ENCODE data around the gene PPP2R5A.
"Not testable (repeated sequence)": the region's sequence is repeated elsewhere in the genome, so short reads cannot be mapped to it uniquely, and the experiment has no call there.

Gene PPP2R5A

DNA sequence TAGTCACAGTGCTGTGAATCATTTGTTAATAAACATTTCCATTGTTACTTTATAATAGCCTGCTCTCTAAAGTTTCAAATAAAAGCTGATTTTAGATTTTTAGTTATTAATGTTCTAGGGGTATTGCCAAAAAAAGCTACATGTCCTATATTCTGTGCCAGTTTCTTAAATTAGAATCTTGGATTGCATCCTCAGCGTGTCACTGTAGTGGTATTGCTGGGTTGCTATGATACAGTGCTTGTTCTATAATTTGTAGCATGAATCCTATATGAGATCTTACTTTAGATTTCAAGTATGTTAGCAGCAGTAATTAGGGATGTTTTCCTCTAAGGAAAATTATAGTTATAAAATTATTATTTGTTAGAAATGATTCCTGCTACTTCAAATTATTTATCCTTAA, 16.4 kb downstream of the PPP2R5A start:
- no peak overlapping the region for H3K4me3 ChIP-seq (ENCODE audit: low read length)
- TF ChIP-seq ZNF274 (IDR thresholded peaks at IDR 0.05; ENCODE audit: low read depth, low read length) = no peak

DNA sequence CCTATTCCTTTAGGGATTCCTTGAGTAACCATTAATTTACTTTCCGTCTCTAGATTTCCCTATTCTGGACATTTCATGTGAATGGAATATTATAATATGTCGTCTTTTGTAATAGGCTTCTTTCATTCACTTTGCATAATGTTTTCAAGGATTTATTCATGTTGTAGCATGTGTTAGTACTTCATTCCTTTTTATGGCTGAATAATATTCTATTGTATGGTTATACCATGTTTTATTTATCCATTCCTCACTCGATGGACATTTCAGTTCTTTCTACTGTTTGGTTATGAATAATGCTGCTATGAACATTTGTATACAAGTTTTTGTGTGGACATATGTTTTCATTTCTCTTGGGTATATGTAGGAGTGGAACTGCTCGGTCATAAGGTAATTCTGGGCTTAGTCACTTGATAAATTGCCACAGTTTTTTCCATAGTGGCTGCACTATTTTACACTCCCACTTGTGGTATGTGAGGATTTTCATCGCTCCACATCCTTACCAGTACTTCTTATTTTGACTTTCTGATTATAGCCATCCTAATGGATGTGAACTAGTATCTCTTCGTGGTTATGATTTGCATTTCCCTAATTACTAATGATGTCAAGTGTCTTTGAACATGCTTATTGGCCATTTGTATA, 17.7 kb downstream of the PPP2R5A start:
- H3K4me3 ChIP-seq (ENCODE audit: low read length) = no peak overlapping the region
- no peak for TF ChIP-seq ZNF274 (IDR thresholded peaks at IDR 0.05; ENCODE audit: low read depth, low read length)

DNA sequence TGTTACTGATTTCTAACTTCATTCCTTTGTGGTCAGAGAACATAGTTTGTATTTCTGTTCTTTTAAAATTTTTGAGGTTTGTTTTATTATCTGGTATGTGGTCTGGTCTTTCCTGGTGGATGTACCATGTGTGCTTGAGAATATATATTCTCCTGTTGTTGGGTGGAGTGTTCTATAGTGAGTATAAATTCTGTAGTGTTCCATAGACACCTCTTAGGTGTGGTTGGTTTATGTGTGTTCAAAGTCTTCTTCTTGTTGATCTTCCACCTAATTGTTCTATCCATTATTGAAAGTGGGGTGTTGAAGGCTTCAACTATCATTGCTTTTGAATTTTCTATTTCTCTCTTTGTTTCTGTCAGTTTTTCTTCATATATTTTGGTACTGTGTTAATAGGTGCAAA, 20.1 kb downstream of the PPP2R5A start:
- no peak for TF ChIP-seq ZNF274 (IDR thresholded peaks at IDR 0.05; ENCODE audit: low read depth, low read length)
- no peak overlapping the region for H3K4me3 ChIP-seq (ENCODE audit: low read length)

DNA sequence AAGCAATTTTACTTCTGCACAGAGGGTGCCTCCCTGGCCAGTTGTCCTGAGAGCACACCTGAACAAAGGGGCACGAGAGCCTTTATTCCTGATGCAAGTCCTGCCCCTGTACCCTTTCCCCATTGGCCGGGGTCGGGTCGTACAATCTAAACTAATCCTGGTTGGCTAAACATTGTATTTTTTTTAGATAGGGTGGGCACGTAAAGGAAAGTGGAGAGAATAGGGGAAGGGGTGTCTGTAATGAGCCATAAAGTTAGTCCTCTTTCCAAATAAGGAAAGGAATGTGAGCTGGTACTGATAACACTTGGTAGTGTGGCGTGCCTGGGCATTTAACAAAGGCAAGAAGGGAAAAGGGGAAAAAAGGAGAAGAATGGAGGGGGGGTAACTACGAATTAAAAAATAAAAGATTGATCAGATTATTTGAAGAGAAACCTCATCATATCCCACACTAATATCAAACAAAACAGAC, 20.8 kb downstream of the PPP2R5A start:
- not testable (repeated sequence) for H3K4me3 ChIP-seq (ENCODE audit: low read length)

DNA sequence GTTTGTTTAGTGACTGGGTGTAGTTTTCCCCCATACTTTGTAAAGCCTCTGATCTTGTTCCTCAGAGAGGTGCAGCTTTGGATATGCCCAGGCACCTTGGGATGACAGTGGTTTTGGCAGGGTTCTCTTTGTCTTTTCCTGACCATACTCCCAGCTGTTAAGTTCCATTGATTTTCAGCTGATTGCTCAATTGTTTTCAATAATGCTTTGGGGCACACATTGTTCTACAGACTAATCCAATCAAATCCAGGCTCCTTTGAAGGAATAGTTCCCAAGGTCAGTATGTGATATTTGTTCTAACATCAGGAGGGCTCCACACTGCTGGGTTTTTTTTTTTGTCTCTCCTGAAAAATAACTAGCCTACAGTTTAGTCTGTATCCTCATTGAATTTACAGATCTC, 24.8 kb downstream of the PPP2R5A start:
- no peak overlapping the region for H3K4me3 ChIP-seq (ENCODE audit: low read length)
- TF ChIP-seq ZNF274 (IDR thresholded peaks at IDR 0.05; ENCODE audit: low read depth, low read length) = no peak

DNA sequence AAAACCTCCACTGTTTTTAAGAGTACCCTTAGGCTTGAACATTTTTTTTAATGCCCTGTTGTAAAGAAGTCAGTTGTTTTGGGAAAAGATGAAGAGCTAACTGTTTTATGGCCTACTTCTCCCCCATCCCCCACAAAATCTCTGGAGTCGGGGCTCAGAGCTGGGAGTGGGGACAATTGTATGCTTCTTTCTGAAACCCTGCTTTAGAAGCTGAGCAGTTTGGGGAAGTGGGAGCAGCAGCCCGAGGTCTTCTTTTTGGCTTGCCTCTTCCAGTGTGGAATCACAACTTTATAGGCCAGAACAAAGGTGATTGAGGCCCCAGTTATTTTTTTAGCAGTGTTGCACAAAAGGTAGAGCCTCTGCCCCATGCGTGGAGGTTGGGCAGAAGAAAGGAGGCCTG, 25.2 kb downstream of the PPP2R5A start:
- no peak overlapping the region for H3K4me3 ChIP-seq (ENCODE audit: low read length)
- no peak for TF ChIP-seq ZNF274 (IDR thresholded peaks at IDR 0.05; ENCODE audit: low read depth, low read length)

DNA sequence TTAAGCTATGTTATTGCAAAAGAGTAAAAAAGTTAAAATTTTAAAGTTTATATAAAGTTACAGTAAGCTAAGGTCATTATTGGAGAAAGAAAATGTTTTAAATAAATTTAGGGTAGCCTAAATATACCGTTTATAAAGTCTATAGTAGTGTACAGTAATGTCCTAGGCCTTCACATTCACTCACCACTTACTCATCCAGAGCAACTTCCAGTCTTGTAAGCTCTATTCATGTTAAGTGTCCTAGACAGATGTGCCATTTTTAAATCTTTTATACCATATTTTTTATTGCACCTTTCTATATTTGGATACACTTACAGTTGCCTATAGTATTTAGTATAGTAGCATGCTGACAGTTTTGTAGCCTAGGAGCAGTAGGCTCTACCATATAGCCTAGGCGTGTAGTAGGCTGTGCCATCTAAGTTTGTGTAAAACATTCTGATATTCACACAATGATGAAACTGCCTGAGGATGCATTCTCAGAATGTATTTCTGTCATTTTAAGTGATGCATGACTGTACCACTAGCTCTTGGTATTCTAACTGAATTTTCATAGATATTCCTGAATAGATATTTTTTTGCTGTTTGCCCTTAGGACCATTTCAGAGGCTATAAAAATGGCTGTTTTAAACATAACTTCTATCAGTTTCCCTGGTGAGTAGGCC, 26.8 kb downstream of the PPP2R5A start:
- TF ChIP-seq ZNF274 (IDR thresholded peaks at IDR 0.05; ENCODE audit: low read depth, low read length) = no peak
- H3K4me3 ChIP-seq (ENCODE audit: low read length) = no peak overlapping the region

DNA sequence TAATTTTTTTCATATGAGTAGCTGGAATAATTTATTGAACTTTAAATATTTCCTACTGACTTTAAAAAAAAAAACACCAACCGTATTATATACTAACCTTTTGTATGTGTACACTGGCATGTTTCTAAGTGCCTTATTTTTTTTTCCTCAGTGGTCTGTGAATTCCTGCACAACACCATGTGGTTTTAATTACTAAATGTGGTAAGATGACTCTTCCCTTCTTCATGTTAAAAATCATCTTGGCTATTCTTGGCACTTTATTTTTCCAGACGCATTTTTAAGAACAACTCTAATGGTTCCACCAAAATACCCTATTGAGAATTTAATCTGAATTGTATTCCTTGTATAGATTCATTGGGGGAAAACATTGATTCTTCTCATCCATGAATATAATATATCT, 28.4 kb downstream of the PPP2R5A start:
- no peak for TF ChIP-seq ZNF274 (IDR thresholded peaks at IDR 0.05; ENCODE audit: low read depth, low read length)
- no peak overlapping the region for H3K4me3 ChIP-seq (ENCODE audit: low read length)

DNA sequence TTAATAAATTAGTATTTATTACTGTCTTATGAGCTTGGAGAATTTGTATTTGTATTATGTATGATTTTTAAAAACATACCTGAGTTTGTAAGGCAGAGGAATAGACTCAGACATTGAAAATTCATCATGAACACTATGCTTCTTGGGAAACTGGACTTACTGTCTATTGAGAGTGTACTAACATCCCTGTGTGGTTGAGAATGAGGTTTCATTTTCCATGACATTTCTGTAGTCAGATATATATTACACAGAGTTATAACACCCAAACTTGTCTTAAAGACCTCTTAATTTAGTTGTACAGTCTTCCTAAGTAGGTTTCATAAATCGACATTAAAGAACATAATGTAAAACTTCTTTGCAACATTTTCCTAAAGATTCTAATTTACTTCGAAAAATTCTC, 30.0 kb downstream of the PPP2R5A start:
- H3K4me3 ChIP-seq (ENCODE audit: low read length) = no peak overlapping the region

DNA sequence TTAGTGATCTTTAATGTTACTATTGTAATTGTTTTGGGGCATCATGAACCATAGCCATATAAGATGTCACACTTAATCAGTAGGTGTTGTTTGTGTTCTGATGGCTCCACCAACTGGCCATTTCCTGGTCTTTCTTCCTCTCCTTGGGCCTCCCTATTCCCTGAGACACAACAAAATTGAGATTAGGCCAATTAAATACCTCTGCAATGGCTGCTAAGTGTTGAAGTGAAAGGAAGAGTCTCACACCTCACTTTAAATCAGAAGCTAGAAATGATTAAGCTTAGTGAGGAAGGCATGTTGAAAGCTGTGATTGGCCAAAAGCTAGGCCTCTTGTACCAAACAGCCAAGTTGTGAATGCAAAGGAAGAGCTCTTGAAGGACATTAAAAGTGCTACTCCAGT, 30.7 kb downstream of the PPP2R5A start:
- TF ChIP-seq ZNF274 (IDR thresholded peaks at IDR 0.05; ENCODE audit: low read depth, low read length) = no peak

More for the DNA sequence above, 30.0 kb downstream of the PPP2R5A start:
- TF ChIP-seq ZNF274 (IDR thresholded peaks at IDR 0.05; ENCODE audit: low read depth, low read length) = no peak

DNA sequence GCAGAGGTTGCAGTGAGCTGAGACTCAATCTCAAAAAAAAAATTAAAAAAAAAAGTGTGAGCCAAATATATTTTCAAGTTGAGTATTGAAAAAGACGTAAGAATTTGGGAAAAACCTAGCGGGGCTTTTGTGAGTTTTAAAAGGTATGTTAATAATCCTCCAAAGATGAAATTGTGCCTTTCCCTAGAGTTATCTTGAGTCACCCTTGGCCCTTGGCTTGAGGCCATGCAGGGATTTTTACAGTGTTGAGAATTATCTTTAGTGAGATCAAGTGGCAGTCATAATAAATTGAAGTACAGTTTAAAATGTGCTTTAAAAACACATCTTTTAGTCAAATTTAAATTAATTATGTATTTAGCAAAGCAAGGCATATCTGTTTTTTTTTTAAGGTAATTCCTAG, 32.7 kb downstream of the PPP2R5A start:
- no peak overlapping the region for H3K4me3 ChIP-seq (ENCODE audit: low read length)
- no peak for TF ChIP-seq ZNF274 (IDR thresholded peaks at IDR 0.05; ENCODE audit: low read depth, low read length)

More for the DNA sequence above, 30.7 kb downstream of the PPP2R5A start:
- no peak overlapping the region for H3K4me3 ChIP-seq (ENCODE audit: low read length)

DNA sequence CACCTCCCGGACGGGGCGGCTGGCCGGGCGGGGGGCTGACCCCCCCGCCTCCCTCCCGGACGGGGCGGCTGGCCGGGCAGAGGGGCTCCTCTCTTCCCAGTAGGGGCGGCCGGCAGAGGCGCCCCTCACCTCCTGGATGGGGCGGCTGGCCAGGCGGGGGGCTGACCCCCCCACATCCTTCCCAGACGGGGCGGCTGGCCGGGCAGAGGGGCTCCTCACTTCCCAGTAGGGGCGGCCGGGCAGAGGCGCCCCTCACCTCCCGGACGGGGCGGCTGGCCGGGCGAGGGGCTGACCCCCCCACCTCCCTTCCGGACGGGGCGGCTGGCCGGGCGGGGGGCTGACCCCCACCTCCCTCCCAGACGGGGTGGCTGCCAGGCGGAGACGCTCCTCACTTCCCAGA, 35.8 kb downstream of the PPP2R5A start:
- not testable (repeated sequence) for H3K4me3 ChIP-seq (ENCODE audit: low read length)

DNA sequence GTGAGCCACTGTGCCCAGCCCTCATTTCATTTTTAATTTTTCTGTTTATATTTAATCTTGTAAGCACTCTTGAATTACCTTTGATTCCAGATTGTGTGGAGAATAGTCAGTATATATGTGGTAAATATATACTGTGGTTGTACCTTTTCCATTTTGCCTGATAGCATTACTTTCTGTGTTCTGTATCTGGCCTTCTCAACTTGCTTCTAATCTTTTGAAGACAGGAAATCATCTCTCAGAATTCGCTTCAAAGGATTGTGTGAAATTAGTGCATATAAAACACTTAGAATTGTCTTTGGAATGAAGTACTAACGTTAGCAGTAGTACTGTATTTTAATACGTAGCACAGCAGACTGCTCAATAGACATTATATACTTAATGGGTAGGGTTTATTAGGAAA, 37.9 kb downstream of the PPP2R5A start:
- no peak for TF ChIP-seq ZNF274 (IDR thresholded peaks at IDR 0.05; ENCODE audit: low read depth, low read length)
- no peak overlapping the region for H3K4me3 ChIP-seq (ENCODE audit: low read length)

DNA sequence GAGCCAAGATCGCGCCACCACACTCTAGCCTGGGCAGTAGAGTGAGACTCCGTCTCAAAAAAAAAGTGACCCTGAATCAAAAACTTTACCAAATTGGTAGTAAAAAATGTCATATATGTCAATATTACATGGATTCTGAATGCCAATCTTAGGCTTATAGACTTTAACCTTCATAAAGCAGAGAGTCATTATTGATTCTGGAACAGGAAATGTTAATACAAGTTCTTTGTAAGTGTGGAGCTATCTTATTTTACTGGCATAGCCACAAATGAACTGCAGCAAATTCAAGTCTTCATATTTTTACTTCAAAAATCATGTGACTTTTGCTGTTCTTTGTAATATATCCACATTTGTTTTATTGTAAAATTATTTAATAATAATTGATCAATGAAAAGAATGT, 41.3 kb downstream of the PPP2R5A start:
- no peak for TF ChIP-seq ZNF274 (IDR thresholded peaks at IDR 0.05; ENCODE audit: low read depth, low read length)
- H3K4me3 ChIP-seq (ENCODE audit: low read length) = no peak overlapping the region

DNA sequence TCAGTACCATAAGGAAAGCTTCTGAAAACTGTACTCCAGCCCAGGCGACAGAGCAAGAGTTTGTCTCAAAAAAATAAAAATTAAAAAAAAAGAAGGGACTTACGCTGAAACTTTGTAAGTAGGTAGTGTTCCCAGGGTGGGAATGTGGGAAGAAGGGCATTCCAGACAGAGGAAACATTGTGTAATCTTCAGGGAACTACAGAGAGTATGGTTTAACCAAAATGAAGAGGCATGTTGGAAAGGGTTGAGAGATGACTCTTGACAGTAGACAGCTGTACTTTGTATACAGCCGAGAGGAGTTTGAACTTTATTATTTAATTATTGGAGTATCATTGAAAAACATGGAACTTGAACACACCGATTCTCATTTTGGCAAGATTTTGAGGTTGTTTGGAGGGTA, 43.0 kb downstream of the PPP2R5A start:
- TF ChIP-seq ZNF274 (IDR thresholded peaks at IDR 0.05; ENCODE audit: low read depth, low read length) = no peak
- H3K4me3 ChIP-seq (ENCODE audit: low read length) = no peak overlapping the region

DNA sequence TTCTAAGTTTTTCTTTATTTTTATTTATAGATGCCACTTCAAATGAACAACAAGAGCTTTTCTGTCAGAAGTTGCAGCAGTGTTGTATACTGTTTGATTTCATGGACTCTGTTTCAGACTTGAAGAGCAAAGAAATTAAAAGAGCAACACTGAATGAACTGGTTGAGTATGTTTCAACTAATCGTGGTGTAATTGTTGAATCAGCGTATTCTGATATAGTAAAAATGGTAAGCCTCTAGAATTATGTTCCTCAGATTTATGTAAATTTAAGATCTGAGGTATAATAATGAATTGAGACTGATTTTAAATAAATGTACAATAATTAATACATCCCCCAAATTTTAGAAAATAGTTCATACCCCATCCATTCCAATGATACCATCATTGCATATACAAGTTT, 43.9 kb downstream of the PPP2R5A start:
- H3K4me3 ChIP-seq (ENCODE audit: low read length) = no peak overlapping the region
- no peak for TF ChIP-seq ZNF274 (IDR thresholded peaks at IDR 0.05; ENCODE audit: low read depth, low read length)
